HG03097 (cell line): ENCODE measurements around the gene ATRNL1.

Experiments used
- ATAC-seq: cut with Tn5 transposase; IDR thresholded peaks from one replicate; pipeline ENCODE4 v1.9.1; 2021; ENCODE audit not compliant: unreplicated experiment, low FRiP score

Gene ATRNL1

GRCh38 chr10:115867305-115867704 is 774.1 kb downstream of the ATRNL1 start:
- ATAC-seq = no peak

- no peak for ATAC-seq
These were observed 778.7 kb downstream of the ATRNL1 start for GRCh38 chr10:115871855-115872254.

GRCh38 chr10:115875172-115875571 is 782.0 kb downstream of the ATRNL1 start:
- ATAC-seq = no peak

GRCh38 chr10:115879372-115880089 is 786.4 kb downstream of the ATRNL1 start:
- ATAC-seq = no peak

GRCh38 chr10:115882021-115882420 is 788.9 kb downstream of the ATRNL1 start:
- no peak for ATAC-seq

GRCh38 chr10:115883372-115883771 is 790.2 kb downstream of the ATRNL1 start:
- ATAC-seq = no peak

GRCh38 chr10:115884331-115884730 is 791.2 kb downstream of the ATRNL1 start:
- ATAC-seq = no peak

- no peak for ATAC-seq
These were observed 802.0 kb downstream of the ATRNL1 start for GRCh38 chr10:115895166-115895565.

GRCh38 chr10:115898242-115898641 is 805.1 kb downstream of the ATRNL1 start:
- no peak for ATAC-seq

- no peak for ATAC-seq
These were observed 809.4 kb downstream of the ATRNL1 start for GRCh38 chr10:115902596-115902995.

- ATAC-seq = no peak
These were observed 810.0 kb downstream of the ATRNL1 start for GRCh38 chr10:115903207-115903606.

GRCh38 chr10:115903845-115904244 is 810.7 kb downstream of the ATRNL1 start:
- ATAC-seq = no peak

- no peak for ATAC-seq
These were observed 815.9 kb downstream of the ATRNL1 start for GRCh38 chr10:115909037-115909436.

GRCh38 chr10:115909962-115910731 is 817.0 kb downstream of the ATRNL1 start:
- ATAC-seq = no peak

GRCh38 chr10:115914475-115914874 is 821.3 kb downstream of the ATRNL1 start:
- no peak for ATAC-seq

GRCh38 chr10:115915429-115915828 is 822.3 kb downstream of the ATRNL1 start:
- ATAC-seq = no peak

- ATAC-seq = no peak
These were observed 825.6 kb downstream of the ATRNL1 start for GRCh38 chr10:115918812-115919211.

- no peak for ATAC-seq
These were observed 828.6 kb downstream of the ATRNL1 start for GRCh38 chr10:115921795-115922194.

GRCh38 chr10:115931309-115931708 is 838.1 kb downstream of the ATRNL1 start:
- ATAC-seq = no peak

GRCh38 chr10:115932099-115932498 is 838.9 kb downstream of the ATRNL1 start:
- ATAC-seq = no peak

GRCh38 chr10:115933098-115933497 is 839.9 kb downstream of the ATRNL1 start:
- no peak for ATAC-seq

- no peak for ATAC-seq
These were observed 842.6 kb downstream of the ATRNL1 start for GRCh38 chr10:115935731-115936130.
